A549 (cell line): ENCODE results near the gene LSM12. TPM values are rescaled to one million over a fixed set of nuclear protein-coding genes. Genes with fewer than 3 reads are reported as not detected.

Source experiments
- ATAC-seq, 2 experiments: fragments of 200-7000 bp in 1 of 2; fragments of >200 bp in 1 of 2; cut with Nextera tagmentation in 1 of 2; cut with Tn5 transposase in 1 of 2; 3 replicates each; pipeline versions ENCODE4 v1.8.0 to v1.9.1; 2018 to 2020; ENCODE audit warnings: mild to moderate bottlenecking in 1 of 2, moderate library complexity in 1 of 2
- CTCF ChIA-PET: fragments of 300-600 bp; sonication (Branson Sonifier 250); formaldehyde crosslinking; extraction: SDS; loops from one replicate; lab custom pipeline; 2021; ENCODE audit warnings: antibody characterized with exemption, inconsistent platforms; lab: Yijun Ruan, JAX
- POLR2A ChIA-PET: fragments of 350-600 bp; formaldehyde crosslinking; extraction: SDS; loops from one replicate; lab custom pipeline; 2021; ENCODE audit warnings: antibody characterized with exemption, inconsistent platforms; lab: Yijun Ruan, JAX
- DNase-seq, 2 experiments: peaks; one replicate each; pipeline versions ENCODE4 v3.0.0 to v3.0.0-alpha.2; 2011 to 2016; ENCODE audit warnings: low read depth in 1 of 2, low spot score in 1 of 2
- FAIRE-seq: peaks from 2 replicates; lab custom pipeline; 2011; peaks lifted over from hg19 to GRCh38; lab: Jason Lieb, UNC
- H3K27ac ChIP-seq, 2 experiments: fragments of >200 bp; sonication (Bioruptor Twin); formaldehyde crosslinking; 3 replicates each; pipeline ENCODE4 v1.5.1; 2016 to 2017
- H3K4me1 ChIP-seq: fragments of >200 bp; sonication (Bioruptor Twin); formaldehyde crosslinking; 3 replicates; pipeline ENCODE4 v1.6.1; 2016
- H3K4me2 ChIP-seq: fragments of >200 bp; sonication (Bioruptor Twin); formaldehyde crosslinking; 3 replicates; pipeline ENCODE4 v1.6.1; 2016
- H3K4me3 ChIP-seq: fragments of >200 bp; sonication (Bioruptor Twin); formaldehyde crosslinking; 3 replicates; pipeline ENCODE4 v1.5.1; 2016
- H3K9me3 ChIP-seq: fragments of >200 bp; sonication (Bioruptor Twin); formaldehyde crosslinking; 3 replicates; pipeline ENCODE4 v1.6.1; 2016
- BHLHE40 ChIP-seq: IDR thresholded peaks from 2 replicates; pipeline ENCODE4 v1.6.1; 2012; ENCODE audit warnings: low read depth, low read length, inconsistent platforms
- CBX8 ChIP-seq: fragments of 200-600 bp; sonication (generic); IDR thresholded peaks from 2 replicates; pipeline ENCODE4 v1.6.1; 2016
- CHD4 ChIP-seq: fragments of 200-600 bp; sonication (generic); IDR thresholded peaks from 2 replicates; pipeline ENCODE4 v1.6.1; 2016; ENCODE audit warnings: antibody characterized with exemption, mild to moderate bottlenecking, borderline replicate concordance
- CTCF ChIP-seq: fragments of >200 bp; sonication (Bioruptor Twin); formaldehyde crosslinking; IDR thresholded peaks from 3 replicates; pipeline ENCODE4 v1.5.1; 2016
- ELK1 ChIP-seq: fragments of 150-350 bp; IDR thresholded peaks from 2 replicates; pipeline ENCODE4 v1.6.1; 2014; ENCODE audit warnings: low read depth, mild to moderate bottlenecking, low read length
- FOXS1 ChIP-seq: fragments of 250-450 bp; sonication (Bioruptor Pico); IDR thresholded peaks from 2 replicates; pipeline ENCODE4 v1.5.0; 2020; ENCODE audit warnings: mild to moderate bottlenecking, moderate library complexity
- HMGXB4 ChIP-seq: fragments of 250-450 bp; sonication (Bioruptor Pico); IDR thresholded peaks from 2 replicates; pipeline ENCODE4 v1.5.0; 2021; ENCODE audit warnings: mild to moderate bottlenecking, moderate library complexity, borderline replicate concordance
- HOXA7 ChIP-seq: fragments of 250-450 bp; sonication (Bioruptor Pico); IDR thresholded peaks from 2 replicates; pipeline ENCODE4 v1.5.0; 2020; ENCODE audit warnings: mild to moderate bottlenecking, moderate library complexity
- HOXB5 ChIP-seq: fragments of 250-450 bp; sonication (Bioruptor Pico); IDR thresholded peaks from 2 replicates; pipeline ENCODE4 v1.5.0; 2020; ENCODE audit warnings: mild to moderate bottlenecking, moderate library complexity
- MAZ ChIP-seq: fragments of 150-350 bp; IDR thresholded peaks from 2 replicates; pipeline ENCODE4 v1.6.1; 2014; ENCODE audit warnings: antibody characterized with exemption, low read depth, low read length, borderline replicate concordance
- MYC ChIP-seq: IDR thresholded peaks from 2 replicates; pipeline ENCODE4 v1.6.1; 2012; ENCODE audit warnings: mild to moderate bottlenecking, inconsistent platforms, low read length, improper control_type of control experiment, borderline replicate concordance
- REST ChIP-seq: fragments of 200-600 bp; sonication (generic); IDR thresholded peaks from 2 replicates; pipeline ENCODE4 v1.6.1; 2016; ENCODE audit warnings: antibody characterized with exemption, mild to moderate bottlenecking, moderate library complexity
- WGBS: methylation state at CpG from one replicate; pipeline ENCODE4 v1.1.6; 2017; ENCODE audit errors: missing lambda C conversion rate; 5-methylcytosine and 5-hydroxymethylcytosine counted together
- polyA plus RNA-seq, 4 experiments: library from polyadenylated mRNA; depleted of rRNA in 3 of 4; stranded (reverse); fragments of >200 nt; fragmentation: RNase III in 1 of 4; extraction: RNeasy Plus Mini Kit Qiagen cat#74134 plus additional on column Dnase treatment in 1 of 4; gene quantifications; 2 replicates in 3 of 4; 3 replicates in 1 of 4; pipeline ENCODE4 v1.2.3, GENCODE V29; 2011 to 2017

LSM12 gene
- polyA plus RNA-seq, 2 of the 4 experiments (the other 2 are of a cell fraction): 43.9 to 75.0 TPM

GRCh38 chr17:44033861-44034408, 32.5 kb downstream of the LSM12 start:
- ATAC-seq (no peak), FAIRE-seq (no peak), DNase-seq (no peak)
- CTCF ChIA-PET: interaction anchor here (0.8 to 1.6 kb wide), 4 partner anchors 38 to 156 kb away, joined by 3 to 4 read pairs (median 3); no protein-coding TSS in a partner anchor
- WGBS: 93% methylated on average over 3 of the region's 3 CpGs
- TF ChIP-seq CHD4 (no peak), HMGXB4 (CRISPR knock-in tag) (no peak), ELK1 (no peak), MYC (no peak), REST (no peak), CTCF (no peak), BHLHE40 (no peak), HOXB5 (CRISPR knock-in tag) (no peak), MAZ (no peak), HOXA7 (CRISPR knock-in tag) (no peak)
- no peak overlapping the region for H3K4me2 ChIP-seq
- no peaks in the 10 kb centered on the region for H3K4me1 ChIP-seq
- H3K27ac ChIP-seq: no peak overlapping the region
- POLR2A ChIA-PET: no interaction called here
- no peak overlapping the region for H3K4me3 ChIP-seq
- no peaks in the 10 kb centered on the region for H3K9me3 ChIP-seq

GRCh38 chr17:44030482-44030881, 36.0 kb downstream of the LSM12 start:
- POLR2A ChIA-PET: interaction anchor here (0.6 to 1.2 kb wide), 3 partner anchors 21 to 191 kb away, joined by 3 read pairs; no protein-coding TSS in a partner anchor
- TF ChIP-seq FOXS1 (CRISPR knock-in tag): no peak
- no peak for TF ChIP-seq CHD4
- no peak for TF ChIP-seq CBX8
- TF ChIP-seq MYC: no peak
- CTCF ChIA-PET: interaction anchor here (1.2 to 14.3 kb wide), 6 partner anchors 11 to 152 kb away, joined by 3 to 145 read pairs (median 16); no protein-coding TSS in a partner anchor
- no peak overlapping the region for H3K27ac ChIP-seq
- H3K4me3 ChIP-seq: no peak overlapping the region
- H3K4me1 ChIP-seq: no peaks in the 10 kb centered on the region
- FAIRE-seq (no peak), ATAC-seq (no peak), DNase-seq (no peak)
- WGBS: 93% methylated on average over 3 of the region's 3 CpGs
- no peaks in the 10 kb centered on the region for H3K9me3 ChIP-seq
- no peak overlapping the region for H3K4me2 ChIP-seq
